SK-N-SH treated with all-trans-retinoic acid at 6 μM for 48 hours (cell line): ENCODE measurements around the gene BICRAL.
A peak's percentile ranks its signal among the peaks of the same experiment; 100 is the strongest.
"Not testable (repeated sequence)": the region's sequence is repeated elsewhere in the genome, so short reads cannot be mapped to it uniquely, and the experiment has no call there.

Experiments used
- ATAC-seq: fragments of 200-7000 bp; cut with Tn5 transposase; 3 replicates; pipeline ENCODE4 v1.9.1; 2020; ENCODE audit warnings: mild to moderate bottlenecking, moderate library complexity
- BACH2 ChIP-seq: fragments of 250-450 bp; sonication (Bioruptor Pico); IDR thresholded peaks from 2 replicates; pipeline ENCODE4 v1.9.0; 2021; ENCODE audit warnings: mild to moderate bottlenecking, borderline replicate concordance
- CSDC2 ChIP-seq: fragments of 250-450 bp; sonication (Bioruptor Pico); IDR thresholded peaks from 2 replicates; pipeline ENCODE4 v1.5.0; 2020; ENCODE audit warnings: mild to moderate bottlenecking, moderate library complexity
- ESRRG ChIP-seq: fragments of 250-450 bp; sonication (Bioruptor Pico); IDR thresholded peaks from 2 replicates; pipeline ENCODE4 v1.6.1; 2021; ENCODE audit warnings: mild to moderate bottlenecking
- GLIS3 ChIP-seq: fragments of 250-450 bp; sonication (Bioruptor Pico); IDR thresholded peaks from 2 replicates; pipeline ENCODE4 v1.5.0; 2020; ENCODE audit warnings: mild to moderate bottlenecking, moderate library complexity
- ISL1 ChIP-seq: fragments of 250-450 bp; sonication (Bioruptor Pico); IDR thresholded peaks from 2 replicates; pipeline ENCODE4 v2.1.2; 2022; ENCODE audit warnings: mild to moderate bottlenecking, moderate library complexity
- PPARA ChIP-seq: fragments of 250-450 bp; sonication (Bioruptor Pico); IDR thresholded peaks from 2 replicates; pipeline ENCODE4 v1.5.0; 2020; ENCODE audit warnings: mild to moderate bottlenecking, borderline replicate concordance
- RARB ChIP-seq: fragments of 250-450 bp; sonication (Bioruptor Pico); IDR thresholded peaks from 2 replicates; pipeline ENCODE4 v1.8.0; 2021; ENCODE audit warnings: mild to moderate bottlenecking, moderate library complexity
- SNAI2 ChIP-seq: fragments of 250-450 bp; sonication (Bioruptor Pico); IDR thresholded peaks from 2 replicates; pipeline ENCODE4 v1.5.0; 2020; ENCODE audit warnings: mild to moderate bottlenecking, moderate library complexity
- TOX ChIP-seq: fragments of 250-450 bp; sonication (Bioruptor Pico); IDR thresholded peaks from 2 replicates; pipeline ENCODE4 v1.8.0; 2021; ENCODE audit warnings: mild to moderate bottlenecking, moderate library complexity, borderline replicate concordance
- ZC3H10 ChIP-seq: fragments of 250-450 bp; sonication (Bioruptor Pico); IDR thresholded peaks from 2 replicates; pipeline ENCODE4 v1.5.1; 2021; ENCODE audit warnings: mild to moderate bottlenecking, moderate library complexity
- ZNF70 ChIP-seq: fragments of 450-650 bp; formaldehyde crosslinking; IDR thresholded peaks from 2 replicates; pipeline ENCODE4 v1.5.0; 2020; ENCODE audit warnings: mild to moderate bottlenecking, moderate library complexity
- ZNF8 ChIP-seq: fragments of 450-650 bp; formaldehyde crosslinking; IDR thresholded peaks from 2 replicates; pipeline ENCODE4 v1.5.0; 2020; ENCODE audit warnings: mild to moderate bottlenecking, moderate library complexity
- TF ChIP-seq, protein P1 (sequence below): fragments of 250-450 bp; sonication (Bioruptor Pico); IDR thresholded peaks from 2 replicates; pipeline ENCODE4 v1.5.0; 2020; ENCODE audit warnings: mild to moderate bottlenecking, moderate library complexity
- TF ChIP-seq, protein P2 (sequence below): fragments of 250-450 bp; sonication (Bioruptor Pico); IDR thresholded peaks from 2 replicates; pipeline ENCODE4 v1.5.1; 2021; ENCODE audit warnings: mild to moderate bottlenecking, moderate library complexity
- TF ChIP-seq, protein P3 (sequence below): fragments of 250-450 bp; sonication (Bioruptor Pico); IDR thresholded peaks from 2 replicates; pipeline ENCODE4 v1.8.0; 2021; ENCODE audit warnings: low read depth, mild to moderate bottlenecking, moderate library complexity, borderline replicate concordance
- TF ChIP-seq, protein P4 (sequence below): fragments of 250-450 bp; sonication (Bioruptor Pico); IDR thresholded peaks from 2 replicates; pipeline ENCODE4 v1.8.0; 2020; ENCODE audit warnings: mild to moderate bottlenecking, moderate library complexity, borderline replicate concordance
- TF ChIP-seq, protein P5 (sequence below): fragments of 250-450 bp; sonication (Bioruptor Pico); IDR thresholded peaks from 2 replicates; pipeline ENCODE4 v1.5.1; 2020; ENCODE audit warnings: low read depth, mild to moderate bottlenecking, moderate library complexity

Gene BICRAL

DNA sequence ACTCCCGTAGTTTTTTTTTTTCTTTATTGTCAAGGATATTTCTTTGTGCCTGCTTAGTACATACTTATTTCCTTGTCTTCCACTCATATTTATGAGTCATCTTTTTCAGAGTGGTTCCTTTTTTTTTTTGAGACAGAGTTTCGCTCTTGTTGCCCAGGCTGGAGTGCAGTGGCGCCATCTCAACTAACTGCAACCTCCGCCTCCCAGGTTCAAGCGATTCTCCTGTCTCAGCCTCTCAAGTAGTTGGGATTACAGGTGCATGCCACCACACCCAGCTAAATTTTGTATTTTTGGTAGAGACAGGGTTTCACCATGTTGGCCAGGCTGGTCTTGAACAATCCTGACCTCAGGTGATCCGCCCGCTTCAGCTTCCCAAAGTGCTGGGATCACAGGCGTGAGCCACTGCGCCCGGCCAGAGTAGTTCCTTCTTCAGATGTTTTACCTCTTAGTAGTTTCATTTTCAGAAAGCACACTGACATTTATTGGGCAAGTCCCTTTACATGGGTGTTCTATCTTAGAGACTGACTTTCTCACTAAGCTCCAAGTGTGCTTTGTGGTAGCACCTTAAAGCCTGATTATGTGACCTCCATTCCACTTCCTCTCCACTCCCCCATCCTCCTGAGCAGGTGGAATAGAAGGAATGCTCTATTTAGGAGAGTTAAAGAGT lies 6.9 kb upstream of the BICRAL start:
- not testable (repeated sequence) for ATAC-seq

DNA sequence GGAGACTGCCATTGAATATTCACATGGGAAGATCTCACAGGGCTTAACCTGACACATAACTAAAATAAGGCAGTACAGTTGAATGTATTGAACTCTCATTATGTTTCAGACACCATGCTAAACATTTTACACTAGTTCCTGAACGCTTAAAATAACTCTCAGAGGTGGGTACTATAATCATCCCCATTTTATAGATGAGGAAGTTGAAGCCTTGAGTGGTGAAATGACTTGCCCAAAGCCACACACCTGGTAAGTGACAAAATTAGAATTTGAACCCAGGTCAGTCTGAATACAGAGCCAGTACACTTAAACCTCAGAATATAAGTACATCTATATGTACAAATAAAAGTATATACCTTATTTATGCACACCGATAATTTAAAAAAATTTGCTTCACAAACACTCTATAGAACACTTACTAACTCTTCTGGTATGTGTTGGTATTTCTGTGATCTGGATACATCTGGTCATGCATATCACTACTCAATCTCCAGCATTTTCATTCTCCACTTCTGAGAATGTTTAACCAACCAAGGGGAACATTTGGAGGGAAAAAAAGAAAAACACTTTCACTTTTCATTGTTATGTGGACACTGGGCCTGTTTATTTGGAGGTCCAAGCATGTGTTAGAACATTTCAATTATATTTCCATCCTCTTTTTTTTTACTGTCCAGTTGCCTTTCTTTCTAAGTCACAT lies 4.6 kb upstream of the BICRAL start:
- ATAC-seq: peak; percentile 68

DNA sequence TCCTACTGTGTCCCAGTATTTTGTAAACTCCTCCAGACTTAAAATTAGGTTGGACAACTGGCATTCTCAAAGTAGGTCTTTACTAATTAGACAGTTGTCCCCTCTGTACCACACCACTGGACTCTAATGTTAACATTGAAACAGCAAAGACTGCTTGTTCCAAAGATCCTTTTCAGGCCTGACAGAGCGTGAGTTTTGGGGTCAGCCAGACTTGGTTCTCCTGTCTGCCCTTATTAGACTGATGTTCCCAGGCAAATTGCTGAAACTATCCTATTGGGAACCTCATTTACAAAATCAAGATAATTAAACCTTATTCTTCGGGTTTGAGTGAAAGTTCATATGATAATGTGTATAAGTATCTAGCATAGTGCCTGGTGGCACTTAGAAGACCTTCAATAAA lies 3.7 kb upstream of the BICRAL start:
- TF ChIP-seq, protein P1, sequence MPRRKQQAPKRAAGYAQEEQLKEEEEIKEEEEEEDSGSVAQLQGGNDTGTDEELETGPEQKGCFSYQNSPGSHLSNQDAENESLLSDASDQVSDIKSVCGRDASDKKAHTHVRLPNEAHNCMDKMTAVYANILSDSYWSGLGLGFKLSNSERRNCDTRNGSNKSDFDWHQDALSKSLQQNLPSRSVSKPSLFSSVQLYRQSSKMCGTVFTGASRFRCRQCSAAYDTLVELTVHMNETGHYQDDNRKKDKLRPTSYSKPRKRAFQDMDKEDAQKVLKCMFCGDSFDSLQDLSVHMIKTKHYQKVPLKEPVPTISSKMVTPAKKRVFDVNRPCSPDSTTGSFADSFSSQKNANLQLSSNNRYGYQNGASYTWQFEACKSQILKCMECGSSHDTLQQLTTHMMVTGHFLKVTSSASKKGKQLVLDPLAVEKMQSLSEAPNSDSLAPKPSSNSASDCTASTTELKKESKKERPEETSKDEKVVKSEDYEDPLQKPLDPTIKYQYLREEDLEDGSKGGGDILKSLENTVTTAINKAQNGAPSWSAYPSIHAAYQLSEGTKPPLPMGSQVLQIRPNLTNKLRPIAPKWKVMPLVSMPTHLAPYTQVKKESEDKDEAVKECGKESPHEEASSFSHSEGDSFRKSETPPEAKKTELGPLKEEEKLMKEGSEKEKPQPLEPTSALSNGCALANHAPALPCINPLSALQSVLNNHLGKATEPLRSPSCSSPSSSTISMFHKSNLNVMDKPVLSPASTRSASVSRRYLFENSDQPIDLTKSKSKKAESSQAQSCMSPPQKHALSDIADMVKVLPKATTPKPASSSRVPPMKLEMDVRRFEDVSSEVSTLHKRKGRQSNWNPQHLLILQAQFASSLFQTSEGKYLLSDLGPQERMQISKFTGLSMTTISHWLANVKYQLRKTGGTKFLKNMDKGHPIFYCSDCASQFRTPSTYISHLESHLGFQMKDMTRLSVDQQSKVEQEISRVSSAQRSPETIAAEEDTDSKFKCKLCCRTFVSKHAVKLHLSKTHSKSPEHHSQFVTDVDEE (CRISPR knock-in tag): no peak
- TF ChIP-seq, protein P2, sequence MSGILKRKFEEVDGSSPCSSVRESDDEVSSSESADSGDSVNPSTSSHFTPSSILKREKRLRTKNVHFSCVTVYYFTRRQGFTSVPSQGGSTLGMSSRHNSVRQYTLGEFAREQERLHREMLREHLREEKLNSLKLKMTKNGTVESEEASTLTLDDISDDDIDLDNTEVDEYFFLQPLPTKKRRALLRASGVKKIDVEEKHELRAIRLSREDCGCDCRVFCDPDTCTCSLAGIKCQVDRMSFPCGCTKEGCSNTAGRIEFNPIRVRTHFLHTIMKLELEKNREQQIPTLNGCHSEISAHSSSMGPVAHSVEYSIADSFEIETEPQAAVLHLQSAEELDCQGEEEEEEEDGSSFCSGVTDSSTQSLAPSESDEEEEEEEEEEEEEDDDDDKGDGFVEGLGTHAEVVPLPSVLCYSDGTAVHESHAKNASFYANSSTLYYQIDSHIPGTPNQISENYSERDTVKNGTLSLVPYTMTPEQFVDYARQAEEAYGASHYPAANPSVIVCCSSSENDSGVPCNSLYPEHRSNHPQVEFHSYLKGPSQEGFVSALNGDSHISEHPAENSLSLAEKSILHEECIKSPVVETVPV (CRISPR knock-in tag): no peak
- TF ChIP-seq, protein P3, sequence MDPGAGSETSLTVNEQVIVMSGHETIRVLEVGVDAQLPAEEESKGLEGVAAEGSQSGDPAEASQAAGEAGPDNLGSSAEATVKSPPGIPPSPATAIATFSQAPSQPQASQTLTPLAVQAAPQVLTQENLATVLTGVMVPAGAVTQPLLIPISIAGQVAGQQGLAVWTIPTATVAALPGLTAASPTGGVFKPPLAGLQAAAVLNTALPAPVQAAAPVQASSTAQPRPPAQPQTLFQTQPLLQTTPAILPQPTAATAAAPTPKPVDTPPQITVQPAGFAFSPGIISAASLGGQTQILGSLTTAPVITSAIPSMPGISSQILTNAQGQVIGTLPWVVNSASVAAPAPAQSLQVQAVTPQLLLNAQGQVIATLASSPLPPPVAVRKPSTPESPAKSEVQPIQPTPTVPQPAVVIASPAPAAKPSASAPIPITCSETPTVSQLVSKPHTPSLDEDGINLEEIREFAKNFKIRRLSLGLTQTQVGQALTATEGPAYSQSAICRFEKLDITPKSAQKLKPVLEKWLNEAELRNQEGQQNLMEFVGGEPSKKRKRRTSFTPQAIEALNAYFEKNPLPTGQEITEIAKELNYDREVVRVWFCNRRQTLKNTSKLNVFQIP (CRISPR knock-in tag): no peak
- TF ChIP-seq GLIS3 (CRISPR knock-in tag) (no peak), BACH2 (CRISPR knock-in tag) (no peak), SNAI2 (CRISPR knock-in tag) (no peak), ESRRG (no peak), ZC3H10 (CRISPR knock-in tag) (no peak), ISL1 (CRISPR knock-in tag) (no peak), RARB (CRISPR knock-in tag) (no peak), CSDC2 (CRISPR knock-in tag) (no peak), ZNF8 (CRISPR knock-in tag) (no peak), PPARA (CRISPR knock-in tag) (no peak), ZNF70 (no peak)
- TF ChIP-seq, protein P4, sequence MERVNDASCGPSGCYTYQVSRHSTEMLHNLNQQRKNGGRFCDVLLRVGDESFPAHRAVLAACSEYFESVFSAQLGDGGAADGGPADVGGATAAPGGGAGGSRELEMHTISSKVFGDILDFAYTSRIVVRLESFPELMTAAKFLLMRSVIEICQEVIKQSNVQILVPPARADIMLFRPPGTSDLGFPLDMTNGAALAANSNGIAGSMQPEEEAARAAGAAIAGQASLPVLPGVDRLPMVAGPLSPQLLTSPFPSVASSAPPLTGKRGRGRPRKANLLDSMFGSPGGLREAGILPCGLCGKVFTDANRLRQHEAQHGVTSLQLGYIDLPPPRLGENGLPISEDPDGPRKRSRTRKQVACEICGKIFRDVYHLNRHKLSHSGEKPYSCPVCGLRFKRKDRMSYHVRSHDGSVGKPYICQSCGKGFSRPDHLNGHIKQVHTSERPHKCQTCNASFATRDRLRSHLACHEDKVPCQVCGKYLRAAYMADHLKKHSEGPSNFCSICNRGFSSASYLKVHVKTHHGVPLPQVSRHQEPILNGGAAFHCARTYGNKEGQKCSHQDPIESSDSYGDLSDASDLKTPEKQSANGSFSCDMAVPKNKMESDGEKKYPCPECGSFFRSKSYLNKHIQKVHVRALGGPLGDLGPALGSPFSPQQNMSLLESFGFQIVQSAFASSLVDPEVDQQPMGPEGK (CRISPR knock-in tag): no peak
- TF ChIP-seq, protein P5, sequence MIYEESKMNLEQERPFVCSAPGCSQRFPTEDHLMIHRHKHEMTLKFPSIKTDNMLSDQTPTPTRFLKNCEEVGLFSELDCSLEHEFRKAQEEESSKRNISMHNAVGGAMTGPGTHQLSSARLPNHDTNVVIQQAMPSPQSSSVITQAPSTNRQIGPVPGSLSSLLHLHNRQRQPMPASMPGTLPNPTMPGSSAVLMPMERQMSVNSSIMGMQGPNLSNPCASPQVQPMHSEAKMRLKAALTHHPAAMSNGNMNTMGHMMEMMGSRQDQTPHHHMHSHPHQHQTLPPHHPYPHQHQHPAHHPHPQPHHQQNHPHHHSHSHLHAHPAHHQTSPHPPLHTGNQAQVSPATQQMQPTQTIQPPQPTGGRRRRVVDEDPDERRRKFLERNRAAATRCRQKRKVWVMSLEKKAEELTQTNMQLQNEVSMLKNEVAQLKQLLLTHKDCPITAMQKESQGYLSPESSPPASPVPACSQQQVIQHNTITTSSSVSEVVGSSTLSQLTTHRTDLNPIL (CRISPR knock-in tag): no peak
- ATAC-seq: no peak

More for the DNA sequence above, 4.6 kb upstream of the BICRAL start:
- TF ChIP-seq SNAI2 (CRISPR knock-in tag) (no peak), TOX (CRISPR knock-in tag) (no peak)
- TF ChIP-seq, protein P3 (CRISPR knock-in tag): no peak
